IMR-90 (cell line): ENCODE measurements around the gene LIPG. TPM values are rescaled to one million over a fixed set of nuclear protein-coding genes. Genes with fewer than 3 reads are reported as not detected.

Source experiments
- ATAC-seq: fragments of 200-7000 bp; cut with Tn5 transposase; 2 replicates; pipeline ENCODE4 v1.9.1; 2020; ENCODE audit warnings: low read depth, mild to moderate bottlenecking, moderate library complexity
- BruUV-seq: library from RNA; stranded (reverse); fragments of 400-500 nt; replicated peaks from 2 replicates; lab custom pipeline; 2021; lab: Mats Ljungman, UMichigan
- CTCF ChIA-PET: fragments of 300-600 bp; formaldehyde crosslinking; extraction: SDS; loops from one replicate; lab custom pipeline; 2021; ENCODE audit warnings: antibody characterized with exemption; lab: Yijun Ruan, JAX
- POLR2A ChIA-PET: fragments of 300-600 bp; sonication (Branson Sonifier 250); formaldehyde crosslinking; loops from one replicate; lab custom pipeline; 2022; ENCODE audit warnings: antibody characterized with exemption; ENCODE audit not compliant: unreplicated experiment; lab: Charles Lee
- DNase-seq: peaks from one replicate; pipeline ENCODE4 v3.0.0; 2013
- H2AFZ ChIP-seq: replicated peaks from 2 replicates; pipeline ENCODE3; 2013; ENCODE audit warnings: low read length, mild to moderate bottlenecking; ENCODE audit not compliant: poor library complexity
- H2AK5ac ChIP-seq: 2 replicates; pipeline ENCODE4 v1.6.1; 2013; ENCODE audit warnings: low read depth, low read length, inconsistent platforms
- H2AK9ac ChIP-seq: replicated peaks from 2 replicates; pipeline ENCODE3; 2013; ENCODE audit warnings: mild to moderate bottlenecking, low read depth, low read length, moderate library complexity; ENCODE audit not compliant: poor library complexity
- H2BK120ac ChIP-seq: 2 replicates; pipeline ENCODE4 v1.6.1; 2013; ENCODE audit warnings: low read depth, low read length, inconsistent platforms
- H2BK15ac ChIP-seq: 3 replicates; pipeline ENCODE4 v1.6.1; 2013; ENCODE audit warnings: low read depth, low read length, inconsistent platforms
- H2BK20ac ChIP-seq: 2 replicates; pipeline ENCODE4 v1.6.1; 2013; ENCODE audit warnings: low read depth, mild to moderate bottlenecking, inconsistent platforms, low read length, moderate library complexity
- H2BK5ac ChIP-seq: 2 replicates; pipeline ENCODE4 v1.6.1; 2013; ENCODE audit warnings: mild to moderate bottlenecking, low read depth, low read length, inconsistent platforms; ENCODE audit not compliant: poor library complexity, severe bottlenecking
- H3K14ac ChIP-seq: replicated peaks from 2 replicates; pipeline ENCODE4 v1.6.1; 2013; ENCODE audit warnings: low read depth, low read length, inconsistent platforms
- H3K18ac ChIP-seq: 2 replicates; pipeline ENCODE4 v1.6.1; 2013; ENCODE audit warnings: low read depth, low read length, control low read depth
- H3K23ac ChIP-seq: 2 replicates; pipeline ENCODE4 v1.6.1; 2013; ENCODE audit warnings: low read depth, low read length, inconsistent platforms
- H3K27ac ChIP-seq: 2 replicates; pipeline ENCODE4 v1.5.1; 2013; ENCODE audit warnings: mild to moderate bottlenecking, control low read depth, low read length; ENCODE audit not compliant: insufficient read depth
- H3K27me3 ChIP-seq: 2 replicates; pipeline ENCODE4 v1.6.1; 2013; ENCODE audit warnings: low read length; ENCODE audit not compliant: control insufficient read depth, insufficient read depth
- H3K36me3 ChIP-seq: 2 replicates; pipeline ENCODE4 v1.6.1; 2013; ENCODE audit warnings: low read length, mixed read lengths; ENCODE audit not compliant: control insufficient read depth, insufficient read depth
- H3K4ac ChIP-seq: 2 replicates; pipeline ENCODE4 v1.6.1; 2013; ENCODE audit warnings: low read depth, low read length, inconsistent platforms
- H3K4me1 ChIP-seq: 2 replicates; pipeline ENCODE4 v1.6.1; 2013; ENCODE audit warnings: low read length, mixed read lengths; ENCODE audit not compliant: control insufficient read depth, insufficient read depth
- H3K4me2 ChIP-seq: 2 replicates; pipeline ENCODE4 v1.6.1; 2013; ENCODE audit warnings: low read depth, mild to moderate bottlenecking, control low read depth, low read length, moderate library complexity
- H3K4me3 ChIP-seq: 2 replicates; pipeline ENCODE4 v1.5.1; 2013; ENCODE audit warnings: low read depth, mild to moderate bottlenecking, control low read depth, low read length, moderate library complexity; ENCODE audit not compliant: insufficient read depth
- H3K56ac ChIP-seq: 2 replicates; pipeline ENCODE4 v1.6.1; 2013; ENCODE audit warnings: low read length, inconsistent platforms; ENCODE audit not compliant: insufficient read depth; ENCODE audit errors: extremely low read depth
- H3K79me1 ChIP-seq, 2 experiments: 2 replicates each; pipeline ENCODE4 v1.6.1; 2013; ENCODE audit warnings: low read length in 2 of 2, inconsistent platforms in 1 of 2, low read depth in 1 of 2
- H3K9ac ChIP-seq: 2 replicates; pipeline ENCODE4 v1.6.1; 2013; ENCODE audit warnings: low read depth, low read length, control low read depth
- H3K9me1 ChIP-seq: 2 replicates; pipeline ENCODE4 v1.6.1; 2013; ENCODE audit warnings: low read length, inconsistent platforms; ENCODE audit not compliant: insufficient read depth
- H3K9me3 ChIP-seq: 2 replicates; pipeline ENCODE4 v1.6.1; 2013; ENCODE audit warnings: low read length; ENCODE audit not compliant: control insufficient read depth, insufficient read depth
- H4K20me1 ChIP-seq: 2 replicates; pipeline ENCODE4 v1.6.1; 2013; ENCODE audit warnings: low read length, inconsistent platforms; ENCODE audit not compliant: insufficient read depth
- H4K5ac ChIP-seq: 2 replicates; pipeline ENCODE4 v1.6.1; 2013; ENCODE audit warnings: mild to moderate bottlenecking, low read depth, low read length, control low read depth
- H4K8ac ChIP-seq, 2 experiments: 2 replicates each; pipeline ENCODE4 v1.6.1; 2013; ENCODE audit warnings: low read depth in 2 of 2, low read length in 2 of 2, control low read depth in 1 of 2, inconsistent platforms in 1 of 2
- H4K91ac ChIP-seq: 2 replicates; pipeline ENCODE4 v1.6.1; 2013; ENCODE audit warnings: low read depth, low read length, inconsistent platforms; ENCODE audit not compliant: insufficient read depth
- CHD1 ChIP-seq: IDR thresholded peaks from 2 replicates; pipeline ENCODE4 v1.6.1; 2012; ENCODE audit warnings: low read depth, low read length, improper control_type of control experiment
- ELK1 ChIP-seq: fragments of 150-350 bp; IDR thresholded peaks from 2 replicates; pipeline ENCODE4 v1.6.1; 2016; ENCODE audit warnings: low read depth, mild to moderate bottlenecking, low read length, moderate library complexity, borderline replicate concordance
- FOS ChIP-seq: fragments of 150-350 bp; IDR thresholded peaks from 2 replicates; pipeline ENCODE4 v1.6.1; 2016; ENCODE audit warnings: low read depth, low read length
- MAZ ChIP-seq: IDR thresholded peaks from 2 replicates; pipeline ENCODE4 v1.6.1; 2012; ENCODE audit warnings: low read depth, mild to moderate bottlenecking, low read length, improper control_type of control experiment, moderate library complexity, borderline replicate concordance
- MXI1 ChIP-seq: IDR thresholded peaks from 2 replicates; pipeline ENCODE4 v1.6.1; 2012; ENCODE audit warnings: low read depth, mild to moderate bottlenecking, low read length, moderate library complexity, borderline replicate concordance
- NFE2L2 ChIP-seq: fragments of 150-350 bp; IDR thresholded peaks from 2 replicates; pipeline ENCODE4 v1.6.1; 2016; ENCODE audit warnings: low read depth, mild to moderate bottlenecking, low read length
- POLR2A ChIP-seq: IDR thresholded peaks from 2 replicates; pipeline ENCODE4 v1.6.1; 2012; ENCODE audit warnings: mild to moderate bottlenecking, low read depth, low read length
- RAD21 ChIP-seq: IDR thresholded peaks from 2 replicates; pipeline ENCODE4 v1.6.1; 2012; ENCODE audit warnings: low read length, improper control_type of control experiment
- RCOR1 ChIP-seq: IDR thresholded peaks from 2 replicates; pipeline ENCODE4 v1.6.1; 2012; ENCODE audit warnings: mild to moderate bottlenecking, low read length, improper control_type of control experiment; ENCODE audit not compliant: insufficient replicate concordance
- RFX5 ChIP-seq: IDR thresholded peaks from 2 replicates; pipeline ENCODE4 v1.8.0; 2012; ENCODE audit warnings: low read depth, mild to moderate bottlenecking, low read length, moderate library complexity
- USF2 ChIP-seq: fragments of 150-350 bp; IDR thresholded peaks from 2 replicates; pipeline ENCODE4 v1.6.1; 2017; ENCODE audit warnings: mild to moderate bottlenecking, antibody characterized with exemption, low read length, low read depth
- WGBS, 2 experiments: methylation state at CpG; one replicate each; pipeline versions ENCODE4 v1.1.5 to v1.1.7; 2013; ENCODE audit warnings: missing lambda C conversion rate in 2 of 2; ENCODE audit not compliant: insufficient read length in 1 of 2; ENCODE audit errors: extremely low coverage in 2 of 2; 5-methylcytosine and 5-hydroxymethylcytosine counted together
- dilution Hi-C: fragments of 300-500 bp; cut with HindIII; formaldehyde crosslinking; loops from one replicate; pipeline ENCODE4 v1.14.3; 2018; ENCODE audit warnings: low sequenced_read_pairs; ENCODE audit not compliant: unreplicated experiment
- in situ Hi-C: fragments of 300-500 bp; cut with MboI; formaldehyde crosslinking; loops from 3 replicates; pipeline ENCODE4 v1.14.3; 2019; ENCODE audit warnings: low sequenced_read_pairs, inconsistent platforms, mixed read lengths
- intact Hi-C: fragments of 100-400 bp; cut with micrococcal nuclease; formaldehyde crosslinking; loops from 2 replicates; pipeline ENCODE4 v1.10.0; 2022
- polyA plus RNA-seq, 3 experiments: library from polyadenylated mRNA; depleted of rRNA; stranded (reverse); fragments of >200 nt; gene quantifications; 2 replicates each; pipeline ENCODE4 v1.2.3, GENCODE V29; 2012; ENCODE audit warnings: low replicate concordance in 1 of 3
- total RNA-seq: library from RNA; depleted of rRNA; stranded (reverse); fragments of >200 nt; gene quantifications from 2 replicates; pipeline ENCODE4 v1.2.3, GENCODE V29; 2012

The LIPG gene
- total and polyA plus RNA-seq, 2 of the 4 experiments (the other 2 are of a cell fraction), result under 0.01 to 0.14 TPM

GRCh38 chr18:49638891-49639557, 77.2 kb downstream of the LIPG start:
- no peak overlapping the region for H2BK20ac ChIP-seq
- no peak overlapping the region for H2AK5ac ChIP-seq
- DNase-seq, result no peak
- no peak for ATAC-seq
- no peak overlapping the region for H2BK5ac ChIP-seq
- peaks cover 20% of the 10 kb centered on the region for H3K27me3 ChIP-seq
- no peak overlapping the region for H3K18ac ChIP-seq
- H4K5ac ChIP-seq, result no peak overlapping the region
- no peak overlapping the region for H2BK120ac ChIP-seq
- H3K23ac ChIP-seq, result no peak overlapping the region
- H3K36me3 ChIP-seq, result no peaks in the 10 kb centered on the region
- BruUV-seq, result no TSS peak
- ChIA-PET CTCF (interaction anchor here (0.5 to 0.6 kb wide), 2 partner anchors 19 to 1028 kb away, joined by 3 read pairs; no protein-coding TSS in a partner anchor), POLR2A (no interaction called here)
- in situ Hi-C loops, result no loop called here
- H4K91ac ChIP-seq, result no peak overlapping the region
- H3K4me2 ChIP-seq, result no peak overlapping the region
- H3K14ac ChIP-seq, result no peak overlapping the region
- H4K8ac ChIP-seq, result no peak overlapping the region
- WGBS, 2 experiments, result 100% methylated on average over 1 of the region's 8 CpGs; no CpG with 5 or more reads in 1 of the 2 experiments
- H3K9ac ChIP-seq, result no peak overlapping the region
- dilution Hi-C loops, result no loop called here
- H2AK9ac ChIP-seq, result no peak overlapping the region
- no peaks in the 10 kb centered on the region for H3K9me1 ChIP-seq
- intact Hi-C loops, result no loop called here
- H3K4ac ChIP-seq, result no peak overlapping the region
- no peaks in the 10 kb centered on the region for H3K9me3 ChIP-seq
- TF ChIP-seq FOS (no peak), ELK1 (no peak), RFX5 (no peak), POLR2A (no peak), NFE2L2 (no peak), CHD1 (no peak), RCOR1 (no peak), MXI1 (no peak), MAZ (no peak), RAD21 (no peak), USF2 (no peak)
- H2AFZ ChIP-seq, result no peak overlapping the region
- no peak overlapping the region for H3K27ac ChIP-seq
- no peaks in the 10 kb centered on the region for H4K20me1 ChIP-seq
- H3K4me3 ChIP-seq, result no peak overlapping the region
- no peak overlapping the region for H2BK15ac ChIP-seq
- H3K79me1 ChIP-seq, result no peaks in the 10 kb centered on the region
- no peak overlapping the region for H3K56ac ChIP-seq
- no peaks in the 10 kb centered on the region for H3K4me1 ChIP-seq
